Lung (tissue), 12 donors: Measurements from ENCODE around the gene RAB34. TPM values are rescaled to one million over a fixed set of nuclear protein-coding genes. Genes with fewer than 3 reads are reported as not detected.

Source experiments
- ATAC-seq: fragments of 200-7000 bp; cut with Tn5 transposase; one replicate; pipeline ENCODE4 v1.9.1; 2020; ENCODE audit warnings: moderate number of reproducible peaks; ENCODE audit not compliant: insufficient read depth, low FRiP score
- DNase-seq, 3 donors: peaks; one replicate each; pipeline ENCODE4 v3.0.0-alpha.2; 2013 to 2017
- H3K27ac ChIP-seq, 2 donors: one replicate each; pipeline ENCODE4 v1.5.1; 2013; ENCODE audit warnings: mild to moderate bottlenecking in 2 of 2, moderate library complexity in 2 of 2, control low read depth in 1 of 2, inconsistent platforms in 1 of 2, low read depth in 1 of 2, low read length in 1 of 2
- H3K27me3 ChIP-seq, 3 donors: one replicate each; pipeline ENCODE4 v1.5.1; 2013; ENCODE audit warnings: low read length in 2 of 3; ENCODE audit not compliant: control insufficient read depth in 3 of 3, insufficient read depth in 3 of 3
- H3K36me3 ChIP-seq, 4 donors: one replicate each; pipeline ENCODE4 v1.5.1; 2013; ENCODE audit warnings: low read length in 4 of 4, mild to moderate bottlenecking in 1 of 4, moderate library complexity in 1 of 4; ENCODE audit not compliant: control insufficient read depth in 4 of 4, insufficient read depth in 4 of 4
- H3K4me1 ChIP-seq, 5 donors: one replicate each; pipeline ENCODE4 v1.5.1; 2013; ENCODE audit warnings: low read length in 5 of 5, mild to moderate bottlenecking in 2 of 5, moderate library complexity in 1 of 5; ENCODE audit not compliant: control insufficient read depth in 5 of 5, insufficient read depth in 5 of 5
- H3K4me3 ChIP-seq: one replicate; pipeline ENCODE4 v1.5.1; 2013; ENCODE audit warnings: mild to moderate bottlenecking, control low read depth, moderate library complexity
- H3K9ac ChIP-seq, 2 donors: one replicate each; pipeline ENCODE4 v1.5.1; 2013; ENCODE audit warnings: low read length in 2 of 2, control low read depth in 1 of 2; ENCODE audit not compliant: insufficient read depth in 1 of 2
- H3K9me3 ChIP-seq, 4 donors: one replicate each; pipeline ENCODE4 v1.5.1; 2013; ENCODE audit warnings: low read length in 3 of 4, mild to moderate bottlenecking in 1 of 4, moderate library complexity in 1 of 4; ENCODE audit not compliant: control insufficient read depth in 4 of 4, insufficient read depth in 3 of 4
- CTCF ChIP-seq: IDR thresholded peaks from 2 replicates; pipeline ENCODE4 v1.5.1; 2012; ENCODE audit warnings: mild to moderate bottlenecking; ENCODE audit errors: control extremely low read depth, extremely low read depth
- WGBS, 2 donors: extraction: QIAGEN DNeasy Blood & Tissue Kit; methylation state at CpG; one replicate each; pipeline ENCODE4 v1.1.7; 2013; 5-methylcytosine and 5-hydroxymethylcytosine counted together
- polyA plus RNA-seq, 2 donors: library from polyadenylated mRNA; stranded (reverse); fragments of 200-250 nt; gene quantifications; one replicate each; pipeline ENCODE4 v1.2.1, GENCODE V29; 2013
- total RNA-seq, 2 donors: library from RNA; depleted of rRNA in 1 of 2; stranded (reverse); fragments of >200 nt in 1 of 2; gene quantifications; one replicate each; pipeline ENCODE4 v1.2.1, GENCODE V29; 2014 to 2021
- donor health status: control.
- donor health status: control.
- donor health status: Bipolar disorder and iron deficiency.
- donor health status: healthy.
- donor health status: DM: yes; HTN: yes; CAD: no.

The RAB34 gene
- total and polyA plus RNA-seq, 4 donors, result 77.8 to 103 (median 97.2) TPM

- WGBS, 2 donors, result 1% methylated on average over 20 of the region's 20 CpGs
- no peak for DNase-seq
- peak within 1 kb of the TSS; percentile 25 to 89 for H3K9ac ChIP-seq
- peak within 1 kb of the TSS; percentile 57 for H3K4me3 ChIP-seq
- H3K4me1 ChIP-seq, result peaks cover 0 to 29% (median 6%) of the 10 kb centered on the region in 5 donors
- H3K27ac ChIP-seq, result peak within 1 kb of the TSS; percentile 84 to 90
- H3K9me3 ChIP-seq, result no peaks in the 10 kb centered on the region
- ATAC-seq, result no peak
- no peak for TF ChIP-seq CTCF
- H3K27me3 ChIP-seq, result no peaks in the 10 kb centered on the region
- peaks cover 0 to 31% (median 11%) of the 10 kb centered on the region in 4 donors for H3K36me3 ChIP-seq
Observed at GRCh38 chr17:28711723-28712031, 6.0 kb downstream of the RAB34 start, which contains the start of gene PROCA1. PROCA1 (minus strand) TSS chr17:28711888; CDS start chr17:28711660, 228 bp downstream.

- Histone ChIP-seq H3K27me3 (no peaks in the 10 kb centered on the region), H3K36me3 (peaks cover 0 to 29% (median 12%) of the 10 kb centered on the region in 4 donors), H3K4me1 (peaks cover 0 to 23% (median 5%) of the 10 kb centered on the region in 5 donors), H3K9me3 (no peaks in the 10 kb centered on the region), H3K4me3 (peak overlapping the region; percentile 57), H3K9ac (peak overlapping the region; percentile 25 to 89), H3K27ac (peak overlapping the region; percentile 84 to 90)
- 0% methylated on average over 60 to 74 of the region's 74 CpGs for WGBS, 2 donors
- DNase-seq (peak; percentile 97 to 98 (median 98)), ATAC-seq (peak; percentile 97)
- TF ChIP-seq CTCF, result no peak
Observed at GRCh38 chr17:28710861-28711722, 6.6 kb downstream of the RAB34 start.

- ATAC-seq (no peak), DNase-seq (no peak)
- no peaks in the 10 kb centered on the region for H3K9me3 ChIP-seq
- no peak overlapping the region for H3K4me3 ChIP-seq
- no peak overlapping the region for H3K27ac ChIP-seq
- H3K4me1 ChIP-seq, result peaks cover 0 to 12% (median 0%) of the 10 kb centered on the region in 5 donors
- peaks cover 5 to 25% (median 9%) of the 10 kb centered on the region in 4 donors for H3K36me3 ChIP-seq
- 89 to 96% methylated on average over 2 of the region's 2 CpGs for WGBS, 2 donors
- TF ChIP-seq CTCF, result no peak
- no peaks in the 10 kb centered on the region for H3K27me3 ChIP-seq
- H3K9ac ChIP-seq, result no peak overlapping the region
Observed at GRCh38 chr17:28707339-28707720, 10.3 kb downstream of the RAB34 start.
